ENCODE data around the gene APPL2.

DNA sequence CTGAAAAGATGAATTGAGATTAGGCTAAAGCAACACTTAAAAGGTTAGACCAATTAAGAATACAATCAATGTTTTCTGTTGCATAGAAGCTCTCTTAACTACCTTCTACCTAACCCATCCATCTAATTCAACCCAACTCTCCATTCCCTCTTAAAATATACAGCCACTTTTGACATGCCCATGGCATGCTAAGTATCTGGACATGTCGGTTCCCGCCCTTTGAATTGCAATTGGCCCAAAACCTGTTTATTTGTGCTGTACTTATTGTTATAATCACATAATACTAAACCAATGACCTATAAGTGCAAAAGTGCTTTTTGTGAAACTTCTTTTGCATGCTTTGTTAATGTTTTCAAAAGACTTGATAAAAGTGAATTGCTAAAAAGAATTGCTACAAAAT is 37.6 kb upstream of the APPL2 start:
- no peak for TF ChIP-seq GATA2 (IDR thresholded peaks at IDR 0.05; ENCODE audit: low read depth, low read length)
- TF ChIP-seq GATA3 (IDR thresholded peaks at IDR 0.05; ENCODE audit: low read depth, low read length): no peak
